ENCODE measurements around the gene BAZ2A. TPM values are rescaled to one million over a fixed set of nuclear protein-coding genes. Genes with fewer than 3 reads are reported as not detected.
A peak's percentile ranks its signal among the peaks of the same experiment; 100 is the strongest.

The BAZ2A gene
- total and polyA plus RNA-seq, 2 experiments from 2014 or later = 13.0 to 23.2 TPM

- Histone ChIP-seq H3K79me2 (ENCODE audit: insufficient read depth) (peaks cover 100% of the 10 kb centered on the region), H3K4me3 (no peak overlapping the region), H3K9ac (no peak overlapping the region), H3F3A (ENCODE audit: insufficient read depth) (no peaks in the 10 kb centered on the region), H3K4me1 (ENCODE audit: insufficient read depth) (no peaks in the 10 kb centered on the region), H3K27ac (no peak overlapping the region), H2AFZ (no peak overlapping the region), H3K4me2 (ENCODE audit: unreplicated experiment) (no peak overlapping the region), H3K9me2 (ENCODE audit: insufficient read depth) (no peaks in the 10 kb centered on the region), H3K9me3 (ENCODE audit: low read depth) (no peaks in the 10 kb centered on the region), H4K20me1 (ENCODE audit: insufficient read depth) (no peaks in the 10 kb centered on the region), H3K27me3 (replicated peaks; ENCODE audit: insufficient read depth) (no peaks in the 10 kb centered on the region), H3K36me3 (ENCODE audit: low read depth) (peaks cover 81% of the 10 kb centered on the region)
- in situ Hi-C loops (cut with MboI) = no loop called here
- TF ChIP-seq EZH2 (IDR thresholded peaks at IDR 0.05; ENCODE audit: insufficient read depth, poor library complexity, severe bottlenecking) (no peak), EZH2phosphoT487 (IDR thresholded peaks at IDR 0.05; ENCODE audit: insufficient read depth, low read depth) (no peak)
- no peak for DNase-seq
- 83 to 88% methylated on average over 3 of the region's 3 CpGs for WGBS, 2 experiments (ENCODE audit: low coverage in 1 of 2, low lambda C conversion rate in 2 of 2, missing lambda C conversion rate in 2 of 2)
These were observed 13.9 kb downstream of the BAZ2A start for GRCh38 chr12:56616244-56616643.

GRCh38 chr12:56614627-56615026, 15.5 kb downstream of the BAZ2A start:
- no peaks in the 10 kb centered on the region for H3K9me3 ChIP-seq (ENCODE audit: low read depth)
- no peaks in the 10 kb centered on the region for H3F3A ChIP-seq (ENCODE audit: insufficient read depth)
- no peak for TF ChIP-seq EZH2 (IDR thresholded peaks at IDR 0.05; ENCODE audit: insufficient read depth, poor library complexity, severe bottlenecking)
- TF ChIP-seq EZH2phosphoT487 (IDR thresholded peaks at IDR 0.05; ENCODE audit: insufficient read depth, low read depth) = no peak
- 78 to 79% methylated on average over 8 of the region's 8 CpGs for WGBS, 2 experiments (ENCODE audit: low coverage in 1 of 2, low lambda C conversion rate in 2 of 2, missing lambda C conversion rate in 2 of 2)
- H3K4me2 ChIP-seq (ENCODE audit: unreplicated experiment) = no peak overlapping the region
- no peak overlapping the region for H3K9ac ChIP-seq
- no peak overlapping the region for H3K4me3 ChIP-seq
- H3K4me1 ChIP-seq (ENCODE audit: insufficient read depth) = no peaks in the 10 kb centered on the region
- DNase-seq = no peak
- in situ Hi-C loops (cut with MboI) = no loop called here
- no peaks in the 10 kb centered on the region for H4K20me1 ChIP-seq (ENCODE audit: insufficient read depth)
- peaks cover 93% of the 10 kb centered on the region for H3K79me2 ChIP-seq (ENCODE audit: insufficient read depth)
- H3K27ac ChIP-seq = no peak overlapping the region
- no peaks in the 10 kb centered on the region for H3K9me2 ChIP-seq (ENCODE audit: insufficient read depth)
- no peak overlapping the region for H2AFZ ChIP-seq
- peaks cover 83% of the 10 kb centered on the region for H3K36me3 ChIP-seq (ENCODE audit: low read depth)
- no peaks in the 10 kb centered on the region for H3K27me3 ChIP-seq (replicated peaks; ENCODE audit: insufficient read depth)

GRCh38 chr12:56604355-56604754, 25.8 kb downstream of the BAZ2A start:
- Histone ChIP-seq H3K9ac (no peak overlapping the region), H2AFZ (no peak overlapping the region), H4K20me1 (ENCODE audit: insufficient read depth) (no peaks in the 10 kb centered on the region), H3K27ac (no peak overlapping the region), H3K4me2 (ENCODE audit: unreplicated experiment) (no peak overlapping the region), H3K4me1 (ENCODE audit: insufficient read depth) (no peaks in the 10 kb centered on the region), H3K79me2 (ENCODE audit: insufficient read depth) (peaks cover 17% of the 10 kb centered on the region), H3K36me3 (ENCODE audit: low read depth) (peaks cover 92% of the 10 kb centered on the region), H3K27me3 (replicated peaks; ENCODE audit: insufficient read depth) (no peaks in the 10 kb centered on the region), H3K4me3 (no peak overlapping the region), H3K9me2 (ENCODE audit: insufficient read depth) (no peaks in the 10 kb centered on the region), H3F3A (ENCODE audit: insufficient read depth) (peaks cover 20% of the 10 kb centered on the region; the same call in 1 of the 2 replicates), H3K9me3 (ENCODE audit: low read depth) (no peaks in the 10 kb centered on the region)
- DNase-seq = peak; percentile 25
- in situ Hi-C loops (cut with MboI) = no loop called here
- WGBS, 2 experiments (ENCODE audit: low coverage in 1 of 2, low lambda C conversion rate in 2 of 2, missing lambda C conversion rate in 2 of 2) = 91 to 92% methylated on average over 3 of the region's 3 CpGs
- TF ChIP-seq EZH2phosphoT487 (IDR thresholded peaks at IDR 0.05; ENCODE audit: insufficient read depth, low read depth) (no peak), EZH2 (IDR thresholded peaks at IDR 0.05; ENCODE audit: insufficient read depth, poor library complexity, severe bottlenecking) (no peak)

GRCh38 chr12:56602239-56602638, 27.9 kb downstream of the BAZ2A start:
- no peak overlapping the region for H3K27ac ChIP-seq
- H3K4me2 ChIP-seq (ENCODE audit: unreplicated experiment) = no peak overlapping the region
- no peak for TF ChIP-seq EZH2phosphoT487 (IDR thresholded peaks at IDR 0.05; ENCODE audit: insufficient read depth, low read depth)
- no peak for TF ChIP-seq EZH2 (IDR thresholded peaks at IDR 0.05; ENCODE audit: insufficient read depth, poor library complexity, severe bottlenecking)
- H3K9me2 ChIP-seq (ENCODE audit: insufficient read depth) = no peaks in the 10 kb centered on the region
- 75 to 77% methylated on average over 3 of the region's 3 CpGs for WGBS, 2 experiments (ENCODE audit: low coverage in 1 of 2, low lambda C conversion rate in 2 of 2, missing lambda C conversion rate in 2 of 2)
- DNase-seq = peak; percentile 26
- H3K79me2 ChIP-seq (ENCODE audit: insufficient read depth) = peaks cover 13% of the 10 kb centered on the region
- H3F3A ChIP-seq (ENCODE audit: insufficient read depth) = peaks cover 40% of the 10 kb centered on the region; the same call in 1 of the 2 replicates
- no peak overlapping the region for H2AFZ ChIP-seq
- no peaks in the 10 kb centered on the region for H4K20me1 ChIP-seq (ENCODE audit: insufficient read depth)
- H3K27me3 ChIP-seq (replicated peaks; ENCODE audit: insufficient read depth) = no peaks in the 10 kb centered on the region
- H3K4me1 ChIP-seq (ENCODE audit: insufficient read depth) = no peaks in the 10 kb centered on the region
- no peak overlapping the region for H3K9ac ChIP-seq
- H3K9me3 ChIP-seq (ENCODE audit: low read depth) = no peaks in the 10 kb centered on the region
- peaks cover 91% of the 10 kb centered on the region for H3K36me3 ChIP-seq (ENCODE audit: low read depth)
- no peak overlapping the region for H3K4me3 ChIP-seq
- in situ Hi-C loops (cut with MboI) = no loop called here

GRCh38 chr12:56601503-56601902, 28.6 kb downstream of the BAZ2A start:
- Histone ChIP-seq H3K4me2 (ENCODE audit: unreplicated experiment) (no peak overlapping the region), H3K4me3 (no peak overlapping the region), H3K36me3 (ENCODE audit: low read depth) (peaks cover 83% of the 10 kb centered on the region), H3F3A (ENCODE audit: insufficient read depth) (peaks cover 47% of the 10 kb centered on the region; the same call in 1 of the 2 replicates), H3K27ac (no peak overlapping the region), H3K79me2 (ENCODE audit: insufficient read depth) (peaks cover 9% of the 10 kb centered on the region), H3K9me3 (ENCODE audit: low read depth) (no peaks in the 10 kb centered on the region), H4K20me1 (ENCODE audit: insufficient read depth) (no peaks in the 10 kb centered on the region), H3K4me1 (ENCODE audit: insufficient read depth) (no peaks in the 10 kb centered on the region), H3K9ac (no peak overlapping the region), H3K9me2 (ENCODE audit: insufficient read depth) (no peaks in the 10 kb centered on the region), H2AFZ (no peak overlapping the region), H3K27me3 (replicated peaks; ENCODE audit: insufficient read depth) (no peaks in the 10 kb centered on the region)
- DNase-seq = peak; percentile 34
- WGBS, 2 experiments (ENCODE audit: low coverage in 1 of 2, low lambda C conversion rate in 2 of 2, missing lambda C conversion rate in 2 of 2) = 67 to 80% methylated on average over 3 of the region's 3 CpGs
- TF ChIP-seq EZH2phosphoT487 (IDR thresholded peaks at IDR 0.05; ENCODE audit: insufficient read depth, low read depth) (no peak), EZH2 (IDR thresholded peaks at IDR 0.05; ENCODE audit: insufficient read depth, poor library complexity, severe bottlenecking) (no peak)
- in situ Hi-C loops (cut with MboI) = no loop called here

Data from GM23248 (cell line).